ENCODE measurements around the gene TUBB4B.

TUBB4B gene

DNA sequence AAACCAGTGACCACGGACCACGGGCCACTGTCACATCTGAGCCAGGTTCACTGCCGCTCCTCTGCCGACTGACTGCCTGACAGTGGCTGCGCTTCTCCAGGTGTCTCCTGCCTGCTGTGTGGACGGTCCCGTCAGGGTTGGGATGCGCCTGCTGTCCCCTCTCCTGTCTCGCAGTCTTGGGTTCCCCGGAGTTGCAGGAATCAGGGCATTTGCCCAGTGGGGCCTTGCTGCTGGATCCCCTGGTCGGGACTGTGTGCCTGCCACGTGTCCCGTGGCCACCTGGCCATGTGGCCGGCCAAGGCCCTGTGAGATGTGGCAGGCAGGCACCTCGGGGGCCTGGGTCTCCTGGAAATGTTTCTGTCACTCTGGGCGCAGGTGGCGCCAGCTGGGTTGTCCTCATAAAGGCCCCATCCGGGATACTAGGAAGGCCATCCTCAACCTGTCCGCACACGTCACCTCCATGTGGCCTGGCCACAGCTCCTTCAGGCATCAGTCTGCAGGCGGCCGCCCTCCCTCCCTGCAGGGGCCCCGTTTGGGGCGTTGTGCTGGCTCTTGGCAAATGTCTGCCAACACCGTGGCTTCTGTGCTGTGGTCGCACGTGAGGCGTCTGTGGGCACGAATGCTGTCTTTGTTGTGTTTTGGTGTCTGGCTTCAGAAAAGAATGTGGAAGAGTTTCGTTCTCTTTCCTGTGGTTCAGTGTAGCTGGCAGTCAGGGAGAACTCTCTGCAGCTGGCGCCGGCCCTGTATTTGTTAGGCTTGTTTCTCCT is 30.0 kb downstream of the TUBB4B start:
- DNase-seq (ENCODE audit: low read depth, low spot score), result no peak

DNA sequence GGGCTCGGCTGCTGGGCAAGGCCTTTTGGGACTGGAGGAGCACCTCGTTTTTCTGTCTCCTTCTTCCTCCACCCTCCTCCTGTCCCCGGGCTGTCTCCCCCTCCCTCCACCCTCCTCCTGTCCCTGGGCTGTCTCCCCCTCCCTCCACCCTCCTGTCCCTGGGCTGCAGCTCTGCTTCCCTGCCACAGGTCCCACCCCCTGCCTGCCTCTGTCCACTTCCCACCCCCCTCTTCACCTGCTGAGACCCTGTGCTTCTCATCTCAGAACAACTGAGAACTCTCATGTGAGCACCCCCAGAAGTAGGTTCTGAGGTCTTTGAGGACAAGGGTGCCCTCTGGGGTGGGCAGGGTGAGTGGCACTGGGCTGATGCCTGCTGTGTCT is 30.6 kb downstream of the TUBB4B start:
- no peak for DNase-seq (ENCODE audit: low read depth, low spot score)

DNA sequence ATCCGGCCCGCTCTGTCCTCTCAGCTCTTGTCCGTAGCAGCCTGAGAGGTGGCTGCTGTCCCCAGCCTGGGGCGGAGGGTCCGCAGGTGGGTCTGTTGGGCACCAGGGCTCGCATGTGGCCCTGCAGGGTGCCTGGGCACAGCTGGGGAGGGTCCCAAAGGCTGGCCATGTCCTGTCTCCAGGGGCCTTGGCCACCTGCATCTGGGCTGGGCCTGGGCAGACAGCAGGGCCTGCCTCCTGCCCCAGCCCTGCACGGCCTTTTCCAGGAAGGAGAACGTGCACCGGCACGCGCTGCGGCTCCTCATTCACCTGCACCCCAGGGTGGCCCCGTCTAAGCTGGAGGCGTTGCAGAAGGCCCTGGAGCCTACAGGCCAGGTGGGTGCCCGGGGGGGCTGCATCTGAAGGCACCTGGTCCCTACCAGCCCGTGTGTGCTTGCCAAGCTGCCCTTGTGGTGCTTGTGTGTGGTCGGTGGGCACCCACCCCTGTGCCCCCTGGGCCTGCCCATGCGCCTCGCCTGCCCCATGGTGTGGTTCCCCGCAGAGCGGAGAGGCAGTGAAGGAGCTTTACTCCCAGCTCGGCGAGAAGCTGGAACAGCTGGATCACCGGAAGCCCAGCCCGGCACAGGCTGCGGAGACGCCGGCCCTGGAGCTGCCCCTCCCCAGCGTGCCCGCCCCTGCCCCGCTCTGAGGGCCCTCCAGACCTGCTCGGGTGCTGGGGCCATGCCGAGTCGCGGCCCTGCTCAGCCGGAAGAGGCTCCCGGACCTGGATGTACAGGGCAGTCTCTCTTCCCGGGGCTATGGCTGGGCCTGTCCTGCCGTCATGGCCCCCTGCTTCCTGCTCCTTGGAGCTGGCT is 31.4 kb downstream of the TUBB4B start:
- no peak for DNase-seq (ENCODE audit: low read depth, low spot score)

GRCh38 chr9:137273095-137273490 is 32.0 kb downstream of the TUBB4B start:
- no peak for DNase-seq (ENCODE audit: low read depth, low spot score)

DNA sequence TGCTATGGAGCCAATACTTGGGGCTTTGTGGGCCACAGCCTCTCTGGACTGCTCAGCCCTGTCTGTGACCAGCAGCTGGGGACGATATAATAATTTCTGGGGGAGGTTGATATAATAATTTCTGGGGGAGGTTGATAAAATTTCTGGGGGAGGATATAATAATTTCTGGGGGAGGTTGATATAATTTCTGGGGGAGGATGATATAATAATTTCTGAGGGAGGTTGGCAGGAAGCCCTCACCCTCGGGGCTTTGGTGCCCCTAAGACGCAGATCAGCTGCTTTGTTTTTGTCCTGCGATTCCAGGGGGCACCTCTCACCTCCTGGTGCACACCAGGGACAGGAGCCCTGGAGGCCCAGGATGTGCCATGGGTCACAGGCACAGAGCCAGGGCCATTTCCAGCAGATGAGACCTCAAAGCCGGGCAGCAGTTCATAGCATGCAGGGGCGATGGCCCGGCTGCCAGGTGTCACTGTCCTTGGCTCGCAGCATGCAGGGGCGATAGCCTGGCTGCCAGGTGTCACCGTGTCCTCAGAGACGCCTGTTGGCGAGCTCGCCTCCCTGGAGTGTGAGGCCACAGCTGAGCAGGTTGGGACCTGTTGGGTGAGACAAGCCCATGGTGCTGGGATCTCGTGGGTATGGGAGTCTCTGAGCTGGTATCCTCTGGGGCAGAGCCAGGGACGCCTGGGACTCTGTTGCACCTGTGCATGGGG is 32.7 kb downstream of the TUBB4B start:
- no peak for DNase-seq (ENCODE audit: low read depth, low spot score)

GRCh38 chr9:137275203-137275587 is 34.1 kb downstream of the TUBB4B start:
- no peak for DNase-seq (ENCODE audit: low read depth, low spot score)

DNA sequence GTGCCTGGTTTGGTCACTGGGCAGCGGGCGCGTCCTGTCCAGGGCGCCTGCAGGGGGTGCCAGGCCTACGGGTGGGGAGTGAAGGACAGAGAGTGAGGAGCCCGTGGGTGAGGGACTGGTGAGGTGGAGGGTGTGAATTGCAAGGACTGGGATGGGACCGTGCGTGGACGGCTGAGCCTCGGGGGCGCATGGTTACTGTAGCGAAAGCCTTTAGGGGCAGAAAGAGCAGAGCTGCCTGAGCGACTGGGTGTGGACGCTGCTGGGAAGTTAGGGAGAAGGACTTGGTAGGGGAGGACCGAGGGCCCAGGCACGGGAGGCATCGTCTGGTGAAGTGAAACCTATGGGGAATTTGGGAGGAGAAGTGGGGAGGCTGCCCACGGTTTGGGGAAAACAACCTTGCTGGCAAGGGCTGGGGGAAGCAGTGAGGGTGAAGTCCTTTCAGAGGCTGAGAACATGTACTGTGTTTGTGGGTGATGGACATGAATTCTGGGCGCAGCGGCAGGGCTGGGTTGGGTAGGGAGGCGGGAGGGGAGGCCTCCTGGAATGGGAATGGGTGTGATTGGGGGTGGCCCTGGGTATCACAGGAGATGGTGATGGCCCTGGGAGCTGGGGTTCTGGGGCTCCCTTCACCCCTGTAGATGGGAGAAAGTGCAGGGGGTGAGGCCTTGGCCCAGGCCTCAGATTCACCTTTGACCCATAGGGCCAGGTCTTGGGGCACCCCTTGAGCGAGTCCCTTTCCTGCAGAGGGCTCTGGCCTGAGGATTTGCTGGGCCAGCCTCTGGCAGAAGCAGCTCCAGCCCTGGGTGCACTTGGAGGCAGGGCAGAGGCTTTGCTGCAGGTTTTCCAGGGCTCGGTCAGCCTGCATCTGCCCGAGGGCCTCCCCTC is 34.7 kb downstream of the TUBB4B start:
- no peak for DNase-seq (ENCODE audit: low read depth, low spot score)

DNA sequence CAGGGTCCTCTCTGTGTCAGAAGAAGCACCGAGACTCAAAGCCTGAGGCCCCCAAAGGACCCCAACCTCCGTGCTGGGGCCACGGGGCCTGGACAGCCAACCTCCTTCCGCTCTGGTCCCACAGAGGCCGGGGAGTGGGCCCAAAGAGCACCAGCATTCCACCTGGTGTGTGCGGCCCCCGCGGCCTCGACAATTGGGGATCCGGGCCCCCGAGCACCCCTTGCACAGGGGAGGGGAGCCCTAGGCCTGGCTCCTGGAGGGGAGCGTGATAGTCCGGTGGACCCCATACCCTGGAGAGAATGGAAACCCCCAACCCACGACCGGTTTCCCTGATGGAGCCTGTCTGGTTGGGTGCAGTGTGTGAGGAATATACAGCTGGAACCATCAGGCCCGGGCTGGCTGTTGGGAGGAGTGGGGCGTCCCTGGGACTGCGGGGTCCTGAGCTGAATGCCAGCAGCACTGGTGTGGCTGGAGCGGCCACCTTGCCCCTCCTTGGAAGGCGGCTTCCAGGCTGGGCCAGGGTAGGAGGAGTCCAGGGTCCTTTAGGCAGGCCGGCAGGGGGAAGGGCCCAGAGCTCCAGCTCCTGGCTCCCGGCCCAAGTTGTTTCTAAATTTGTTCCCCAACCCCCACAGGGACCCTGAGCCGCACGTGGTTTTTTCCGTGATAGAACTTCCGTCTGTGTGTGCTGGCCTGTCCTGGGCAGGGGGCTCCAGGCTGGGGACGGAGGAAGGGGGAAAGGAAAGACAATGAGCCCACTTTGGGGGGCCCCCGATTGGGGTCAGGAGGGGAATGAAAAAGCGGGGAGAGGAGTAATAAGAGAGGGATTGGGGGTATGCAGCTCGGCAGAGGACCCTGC is 35.6 kb downstream of the TUBB4B start:
- DNase-seq (ENCODE audit: low read depth, low spot score), result no peak

- no peak for DNase-seq (ENCODE audit: low read depth, low spot score)
Measured at GRCh38 chr9:137277329-137278041, 36.4 kb downstream of the TUBB4B start, which contains the start of gene TOR4A. Gene TOR4A (plus strand): TSS chr9:137277726. CDS start chr9:137278690, 964 bp downstream.

DNA sequence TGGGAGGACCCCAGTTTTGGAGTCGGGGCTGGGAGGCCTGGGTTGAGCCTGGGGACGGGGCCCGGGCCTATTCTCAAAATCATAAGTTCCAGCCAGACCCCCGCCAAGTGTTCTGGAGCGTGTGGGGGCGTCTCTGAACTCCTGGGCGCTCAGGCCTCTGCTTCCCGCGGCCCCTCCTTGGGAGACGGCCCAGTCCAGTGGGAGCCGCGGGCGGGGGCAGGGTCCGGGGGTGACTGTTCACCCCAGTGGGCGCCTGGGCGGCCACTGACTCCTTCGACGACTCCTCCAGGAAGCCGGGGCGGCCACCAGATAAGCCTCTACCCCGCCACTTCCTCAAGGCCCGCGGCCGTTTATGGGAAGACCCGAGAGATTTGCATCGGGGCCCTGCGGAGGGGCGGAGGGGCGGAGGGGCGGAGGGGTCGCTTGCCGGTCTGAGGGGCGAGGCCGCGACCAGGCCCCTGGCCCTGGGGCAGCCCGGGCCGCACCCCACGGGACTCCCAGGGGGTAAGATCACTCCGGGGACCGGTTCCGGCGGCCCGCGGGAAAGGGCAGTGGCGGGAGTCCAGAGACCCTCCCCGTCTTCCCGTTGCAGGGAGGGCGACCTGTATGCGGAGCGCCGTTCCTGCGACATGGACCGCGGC is 37.1 kb downstream of the TUBB4B start:
- DNase-seq (ENCODE audit: low read depth, low spot score), result no peak

DNA sequence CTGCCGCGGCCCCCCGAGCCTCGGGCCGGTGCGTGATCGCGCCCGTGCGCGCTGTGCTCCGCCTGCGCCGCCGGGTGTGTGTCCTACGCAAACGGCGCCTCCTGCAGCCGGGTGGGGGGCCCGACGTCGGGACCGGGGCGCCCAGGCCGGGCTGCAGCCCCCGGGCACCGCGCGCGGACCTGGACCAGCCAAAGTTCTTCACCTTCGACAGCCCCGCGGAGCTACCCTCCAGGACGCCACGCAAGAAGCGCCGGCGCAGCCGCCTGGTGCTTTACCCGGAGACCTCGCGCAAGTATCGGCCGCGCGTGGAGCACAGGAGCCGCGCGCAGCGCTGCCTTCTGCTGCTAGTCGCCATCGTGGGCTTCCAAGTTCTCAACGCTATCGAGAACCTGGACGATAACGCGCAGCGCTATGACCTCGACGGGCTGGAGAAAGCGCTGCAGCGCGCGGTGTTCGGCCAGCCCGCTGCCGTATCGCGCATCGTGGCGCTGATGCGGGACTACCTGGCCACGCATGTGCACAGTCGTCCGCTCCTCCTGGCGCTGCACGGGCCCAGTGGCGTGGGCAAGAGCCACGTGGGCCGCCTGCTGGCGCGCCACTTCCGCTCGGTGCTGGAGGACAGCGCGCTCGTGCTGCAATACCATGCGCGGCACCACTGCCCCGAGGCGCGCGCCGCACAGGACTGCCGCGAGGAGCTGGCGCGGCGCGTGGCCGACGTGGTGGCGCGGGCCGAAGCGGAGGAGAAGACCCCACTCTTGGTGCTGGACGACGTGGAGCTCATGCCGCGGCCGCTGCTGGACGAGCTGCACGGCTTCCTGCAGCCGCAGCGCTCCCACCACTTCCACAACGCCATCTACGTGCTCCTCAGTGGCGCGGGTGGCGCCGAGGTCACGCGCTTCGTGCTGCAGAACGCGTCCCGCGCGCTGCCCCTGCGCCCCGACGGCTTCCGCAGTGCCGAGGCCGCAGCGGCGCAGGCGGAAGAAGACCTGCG is 37.9 kb downstream of the TUBB4B start:
- no peak for DNase-seq (ENCODE audit: low read depth, low spot score)

DNA sequence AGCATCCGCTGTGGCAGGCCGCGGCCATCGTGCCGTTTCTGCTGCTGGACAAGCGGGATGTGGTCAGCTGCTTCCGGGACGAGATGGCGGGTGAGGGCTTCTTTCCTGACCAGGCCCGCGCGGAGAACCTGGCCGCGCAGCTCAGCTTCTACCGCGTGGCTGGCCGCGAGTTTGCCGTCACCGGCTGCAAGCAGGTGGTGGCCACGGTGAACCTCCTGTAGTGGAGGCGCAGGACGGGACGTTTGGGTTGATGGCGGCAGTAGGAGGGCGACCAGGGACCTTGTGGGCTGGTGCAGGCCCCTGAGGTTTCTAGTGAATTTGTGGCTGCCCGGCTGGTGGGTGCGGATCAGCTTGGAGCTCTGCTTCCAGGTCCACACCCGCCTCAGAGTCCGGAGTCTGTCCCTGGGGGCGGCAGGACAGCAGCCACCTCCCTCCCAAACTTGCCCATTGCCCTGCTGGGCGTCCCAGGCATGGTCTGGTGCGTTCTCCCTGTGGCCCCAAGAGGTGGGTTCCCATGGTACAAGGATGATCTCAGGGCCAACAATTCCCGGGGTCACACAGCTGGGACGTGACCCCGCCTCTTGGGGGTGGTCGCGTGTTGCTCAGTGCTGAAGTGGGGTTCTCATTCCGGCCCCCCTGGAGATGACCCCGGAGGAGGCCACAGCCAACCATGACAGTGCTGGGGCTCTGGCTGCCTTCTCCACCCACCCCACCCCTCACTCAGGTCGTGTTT is 38.8 kb downstream of the TUBB4B start:
- DNase-seq (ENCODE audit: low read depth, low spot score), result no peak

DNA sequence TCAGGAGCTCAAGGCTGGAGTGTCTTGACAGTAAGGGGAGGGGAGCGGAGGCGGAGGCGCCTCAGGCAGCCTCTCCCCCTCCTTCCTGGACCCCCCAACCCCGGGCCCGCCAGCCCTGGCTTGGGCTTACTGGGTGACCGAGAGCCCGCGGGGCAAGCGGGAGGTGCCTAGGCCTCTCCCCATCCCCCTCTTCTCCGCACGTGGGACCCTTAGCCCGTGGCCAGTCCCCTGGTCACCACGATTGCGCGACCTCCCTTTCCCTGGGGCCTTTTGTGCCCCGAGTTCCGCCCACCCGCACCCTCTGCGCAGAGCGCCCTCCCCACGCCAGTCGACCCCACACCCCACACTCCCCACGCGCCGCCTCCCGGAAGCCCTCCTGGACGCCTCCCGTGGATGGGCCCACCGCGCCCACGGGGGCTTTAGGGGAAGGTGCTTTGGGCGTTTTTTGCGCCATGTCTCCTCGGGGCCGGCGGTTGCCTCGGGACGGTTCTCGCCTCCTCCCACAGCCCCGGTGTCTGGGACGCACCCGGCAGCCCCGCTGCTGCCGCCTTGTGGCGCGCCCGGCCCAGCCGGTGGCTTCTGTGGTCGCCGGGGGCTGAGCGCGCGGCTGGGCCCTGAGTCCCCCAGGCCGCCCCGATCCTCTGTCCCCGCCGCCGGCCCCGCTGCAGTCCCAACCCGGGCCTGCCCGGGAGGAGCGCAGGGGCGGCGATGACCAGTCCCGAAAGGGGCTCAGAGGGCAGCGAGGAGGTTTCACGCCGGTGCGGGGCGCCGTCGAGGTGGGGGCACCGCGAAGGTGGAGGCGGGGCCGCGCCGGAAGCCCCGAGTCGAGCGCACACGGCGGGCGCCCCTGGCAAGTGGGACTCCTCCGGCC is 39.6 kb downstream of the TUBB4B start:
- no peak for DNase-seq (ENCODE audit: low read depth, low spot score)

- no peak for DNase-seq (ENCODE audit: low read depth, low spot score)
Measured at GRCh38 chr9:137281345-137282116, 40.4 kb downstream of the TUBB4B start.

GRCh38 chr9:137286975-137287383 is 45.9 kb downstream of the TUBB4B start:
- DNase-seq (ENCODE audit: low read depth, low spot score), result no peak

DNA sequence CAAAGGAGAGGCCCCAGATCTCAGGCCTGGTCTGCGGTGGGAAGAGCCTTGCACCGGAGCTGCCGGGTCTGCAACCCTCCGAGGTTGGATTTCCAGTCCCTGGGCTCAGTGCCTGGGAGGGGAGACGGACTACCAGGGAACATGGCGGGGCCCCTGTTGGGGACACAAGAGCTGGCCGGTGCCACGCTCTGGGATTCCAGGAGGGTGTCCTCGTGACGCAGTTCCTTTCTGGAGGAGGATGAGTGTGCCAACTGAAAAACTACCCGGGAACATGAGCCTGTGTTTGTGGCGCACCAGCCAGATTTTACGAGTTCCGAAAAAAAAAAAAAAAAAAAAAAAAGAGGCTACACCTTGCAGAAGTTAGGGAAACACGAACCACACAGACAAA is 52.0 kb downstream of the TUBB4B start:
- DNase-seq (ENCODE audit: low read depth, low spot score), result no peak
